IMR-90 (cell line): ENCODE results near the gene FAM200C. TPM values are rescaled to one million over a fixed set of nuclear protein-coding genes. Genes with fewer than 3 reads are reported as not detected.

ENCODE experiments used
- ATAC-seq: fragments of 200-7000 bp; cut with Tn5 transposase; 2 replicates; pipeline ENCODE4 v1.9.1; 2020; ENCODE audit warnings: low read depth, mild to moderate bottlenecking, moderate library complexity
- BruUV-seq: library from RNA; stranded (reverse); fragments of 400-500 nt; replicated peaks from 2 replicates; lab custom pipeline; 2021; lab: Mats Ljungman, UMichigan
- CTCF ChIA-PET: fragments of 300-600 bp; formaldehyde crosslinking; extraction: SDS; loops from one replicate; lab custom pipeline; 2021; ENCODE audit warnings: antibody characterized with exemption; lab: Yijun Ruan, JAX
- POLR2A ChIA-PET: fragments of 300-600 bp; sonication (Branson Sonifier 250); formaldehyde crosslinking; loops from one replicate; lab custom pipeline; 2022; ENCODE audit warnings: antibody characterized with exemption; ENCODE audit not compliant: unreplicated experiment; lab: Charles Lee
- DNase-seq: peaks from one replicate; pipeline ENCODE4 v3.0.0; 2013
- H2AFZ ChIP-seq: replicated peaks from 2 replicates; pipeline ENCODE3; 2013; ENCODE audit warnings: low read length, mild to moderate bottlenecking; ENCODE audit not compliant: poor library complexity
- H2AK5ac ChIP-seq: 2 replicates; pipeline ENCODE4 v1.6.1; 2013; ENCODE audit warnings: low read depth, low read length, inconsistent platforms
- H2AK9ac ChIP-seq: replicated peaks from 2 replicates; pipeline ENCODE3; 2013; ENCODE audit warnings: mild to moderate bottlenecking, low read depth, low read length, moderate library complexity; ENCODE audit not compliant: poor library complexity
- H2BK120ac ChIP-seq: 2 replicates; pipeline ENCODE4 v1.6.1; 2013; ENCODE audit warnings: low read depth, low read length, inconsistent platforms
- H2BK15ac ChIP-seq: 3 replicates; pipeline ENCODE4 v1.6.1; 2013; ENCODE audit warnings: low read depth, low read length, inconsistent platforms
- H2BK20ac ChIP-seq: 2 replicates; pipeline ENCODE4 v1.6.1; 2013; ENCODE audit warnings: low read depth, mild to moderate bottlenecking, inconsistent platforms, low read length, moderate library complexity
- H2BK5ac ChIP-seq: 2 replicates; pipeline ENCODE4 v1.6.1; 2013; ENCODE audit warnings: mild to moderate bottlenecking, low read depth, low read length, inconsistent platforms; ENCODE audit not compliant: poor library complexity, severe bottlenecking
- H3K14ac ChIP-seq: replicated peaks from 2 replicates; pipeline ENCODE4 v1.6.1; 2013; ENCODE audit warnings: low read depth, low read length, inconsistent platforms
- H3K18ac ChIP-seq: 2 replicates; pipeline ENCODE4 v1.6.1; 2013; ENCODE audit warnings: low read depth, low read length, control low read depth
- H3K23ac ChIP-seq: 2 replicates; pipeline ENCODE4 v1.6.1; 2013; ENCODE audit warnings: low read depth, low read length, inconsistent platforms
- H3K27ac ChIP-seq: 2 replicates; pipeline ENCODE4 v1.5.1; 2013; ENCODE audit warnings: mild to moderate bottlenecking, control low read depth, low read length; ENCODE audit not compliant: insufficient read depth
- H3K27me3 ChIP-seq: 2 replicates; pipeline ENCODE4 v1.6.1; 2013; ENCODE audit warnings: low read length; ENCODE audit not compliant: control insufficient read depth, insufficient read depth
- H3K36me3 ChIP-seq: 2 replicates; pipeline ENCODE4 v1.6.1; 2013; ENCODE audit warnings: low read length, mixed read lengths; ENCODE audit not compliant: control insufficient read depth, insufficient read depth
- H3K4ac ChIP-seq: 2 replicates; pipeline ENCODE4 v1.6.1; 2013; ENCODE audit warnings: low read depth, low read length, inconsistent platforms
- H3K4me1 ChIP-seq: 2 replicates; pipeline ENCODE4 v1.6.1; 2013; ENCODE audit warnings: low read length, mixed read lengths; ENCODE audit not compliant: control insufficient read depth, insufficient read depth
- H3K4me2 ChIP-seq: 2 replicates; pipeline ENCODE4 v1.6.1; 2013; ENCODE audit warnings: low read depth, mild to moderate bottlenecking, control low read depth, low read length, moderate library complexity
- H3K4me3 ChIP-seq: 2 replicates; pipeline ENCODE4 v1.5.1; 2013; ENCODE audit warnings: low read depth, mild to moderate bottlenecking, control low read depth, low read length, moderate library complexity; ENCODE audit not compliant: insufficient read depth
- H3K56ac ChIP-seq: 2 replicates; pipeline ENCODE4 v1.6.1; 2013; ENCODE audit warnings: low read length, inconsistent platforms; ENCODE audit not compliant: insufficient read depth; ENCODE audit errors: extremely low read depth
- H3K79me1 ChIP-seq, 2 experiments: 2 replicates each; pipeline ENCODE4 v1.6.1; 2013; ENCODE audit warnings: low read length in 2 of 2, inconsistent platforms in 1 of 2, low read depth in 1 of 2
- H3K9ac ChIP-seq: 2 replicates; pipeline ENCODE4 v1.6.1; 2013; ENCODE audit warnings: low read depth, low read length, control low read depth
- H3K9me1 ChIP-seq: 2 replicates; pipeline ENCODE4 v1.6.1; 2013; ENCODE audit warnings: low read length, inconsistent platforms; ENCODE audit not compliant: insufficient read depth
- H3K9me3 ChIP-seq: 2 replicates; pipeline ENCODE4 v1.6.1; 2013; ENCODE audit warnings: low read length; ENCODE audit not compliant: control insufficient read depth, insufficient read depth
- H4K20me1 ChIP-seq: 2 replicates; pipeline ENCODE4 v1.6.1; 2013; ENCODE audit warnings: low read length, inconsistent platforms; ENCODE audit not compliant: insufficient read depth
- H4K5ac ChIP-seq: 2 replicates; pipeline ENCODE4 v1.6.1; 2013; ENCODE audit warnings: mild to moderate bottlenecking, low read depth, low read length, control low read depth
- H4K8ac ChIP-seq, 2 experiments: 2 replicates each; pipeline ENCODE4 v1.6.1; 2013; ENCODE audit warnings: low read depth in 2 of 2, low read length in 2 of 2, control low read depth in 1 of 2, inconsistent platforms in 1 of 2
- H4K91ac ChIP-seq: 2 replicates; pipeline ENCODE4 v1.6.1; 2013; ENCODE audit warnings: low read depth, low read length, inconsistent platforms; ENCODE audit not compliant: insufficient read depth
- CEBPB ChIP-seq: IDR thresholded peaks from 2 replicates; pipeline ENCODE4 v1.6.1; 2012; ENCODE audit warnings: low read depth, low read length, improper control_type of control experiment
- FOS ChIP-seq: fragments of 150-350 bp; IDR thresholded peaks from 2 replicates; pipeline ENCODE4 v1.6.1; 2016; ENCODE audit warnings: low read depth, low read length
- MAFK ChIP-seq: IDR thresholded peaks from 2 replicates; pipeline ENCODE4 v1.6.1; 2012; ENCODE audit warnings: low read depth, low read length, improper control_type of control experiment
- MAZ ChIP-seq: IDR thresholded peaks from 2 replicates; pipeline ENCODE4 v1.6.1; 2012; ENCODE audit warnings: low read depth, mild to moderate bottlenecking, low read length, improper control_type of control experiment, moderate library complexity, borderline replicate concordance
- POLR2A ChIP-seq: IDR thresholded peaks from 2 replicates; pipeline ENCODE4 v1.6.1; 2012; ENCODE audit warnings: mild to moderate bottlenecking, low read depth, low read length
- RAD21 ChIP-seq: IDR thresholded peaks from 2 replicates; pipeline ENCODE4 v1.6.1; 2012; ENCODE audit warnings: low read length, improper control_type of control experiment
- RFX5 ChIP-seq: IDR thresholded peaks from 2 replicates; pipeline ENCODE4 v1.8.0; 2012; ENCODE audit warnings: low read depth, mild to moderate bottlenecking, low read length, moderate library complexity
- SMC3 ChIP-seq: fragments of 150-350 bp; IDR thresholded peaks from 2 replicates; pipeline ENCODE4 v1.6.1; 2016; ENCODE audit warnings: low read depth, mild to moderate bottlenecking, antibody characterized with exemption, low read length, moderate library complexity
- USF2 ChIP-seq: fragments of 150-350 bp; IDR thresholded peaks from 2 replicates; pipeline ENCODE4 v1.6.1; 2017; ENCODE audit warnings: mild to moderate bottlenecking, antibody characterized with exemption, low read length, low read depth
- WGBS, 2 experiments: methylation state at CpG; one replicate each; pipeline versions ENCODE4 v1.1.5 to v1.1.7; 2013; ENCODE audit warnings: missing lambda C conversion rate in 2 of 2; ENCODE audit not compliant: insufficient read length in 1 of 2; ENCODE audit errors: extremely low coverage in 2 of 2; 5-methylcytosine and 5-hydroxymethylcytosine counted together
- dilution Hi-C: fragments of 300-500 bp; cut with HindIII; formaldehyde crosslinking; loops from one replicate; pipeline ENCODE4 v1.14.3; 2018; ENCODE audit warnings: low sequenced_read_pairs; ENCODE audit not compliant: unreplicated experiment
- in situ Hi-C: fragments of 300-500 bp; cut with MboI; formaldehyde crosslinking; loops from 3 replicates; pipeline ENCODE4 v1.14.3; 2019; ENCODE audit warnings: low sequenced_read_pairs, inconsistent platforms, mixed read lengths
- intact Hi-C: fragments of 100-400 bp; cut with micrococcal nuclease; formaldehyde crosslinking; loops from 2 replicates; pipeline ENCODE4 v1.10.0; 2022
- polyA plus RNA-seq, 3 experiments: library from polyadenylated mRNA; depleted of rRNA; stranded (reverse); fragments of >200 nt; gene quantifications; 2 replicates each; pipeline ENCODE4 v1.2.3, GENCODE V29; 2012; ENCODE audit warnings: low replicate concordance in 1 of 3
- total RNA-seq: library from RNA; depleted of rRNA; stranded (reverse); fragments of >200 nt; gene quantifications from 2 replicates; pipeline ENCODE4 v1.2.3, GENCODE V29; 2012

FAM200C gene
- total and polyA plus RNA-seq, 2 of the 4 experiments (the other 2 are of a cell fraction): 1.7 to 6.3 TPM

- Histone ChIP-seq H2BK5ac (no peak overlapping the region), H2BK20ac (no peak overlapping the region), H2BK15ac (no peak overlapping the region), H3K79me1 (no peaks in the 10 kb centered on the region), H3K4ac (no peak overlapping the region), H3K4me1 (peaks cover 3% of the 10 kb centered on the region; the same call in 1 of the 2 replicates), H3K27ac (no peak overlapping the region), H3K4me3 (no peak overlapping the region), H3K27me3 (no peaks in the 10 kb centered on the region), H4K5ac (no peak overlapping the region), H2BK120ac (no peak overlapping the region), H2AK9ac (no peak overlapping the region), H3K4me2 (no peak overlapping the region), H4K91ac (no peak overlapping the region), H3K9me1 (no peaks in the 10 kb centered on the region), H3K36me3 (no peaks in the 10 kb centered on the region), H3K56ac (no peak overlapping the region), H2AFZ (no peak overlapping the region), H3K9me3 (no peaks in the 10 kb centered on the region), H3K9ac (no peak overlapping the region), H3K23ac (no peak overlapping the region), H4K20me1 (no peaks in the 10 kb centered on the region), H2AK5ac (no peak overlapping the region), H3K14ac (no peak overlapping the region), H4K8ac (no peak overlapping the region), H3K18ac (no peak overlapping the region)
- dilution Hi-C loops (no loop called here), intact Hi-C loops (no loop called here), in situ Hi-C loops (no loop called here)
- no peak for DNase-seq
- ChIA-PET CTCF (no interaction called here), POLR2A (no interaction called here)
- WGBS, 2 experiments: no CpG with 5 or more reads among the region's 1 CpG
- no peak for TF ChIP-seq MAZ
- no peak for TF ChIP-seq RAD21
- TF ChIP-seq MAFK: no peak
- no peak for TF ChIP-seq FOS
- no peak for TF ChIP-seq USF2
- no peak for TF ChIP-seq SMC3
- TF ChIP-seq POLR2A: no peak
- TF ChIP-seq CEBPB: no peak
- TF ChIP-seq RFX5: no peak
- ATAC-seq: no peak
- no TSS peak for BruUV-seq
Measured at GRCh38 chr5:160444407-160444806, 44.6 kb upstream of the FAM200C start.
